Dedifferentiated amniotic fluid mesenchymal stem cell (primary cell): ENCODE results near the gene ATXN1.
A peak's percentile ranks its signal among the peaks of the same experiment; 100 is the strongest.

Experiments
- DNase-seq: peaks from one replicate; pipeline ENCODE4 v3.0.0-alpha.2; 2016; ENCODE audit errors: extremely low spot score

ATXN1 gene

DNA sequence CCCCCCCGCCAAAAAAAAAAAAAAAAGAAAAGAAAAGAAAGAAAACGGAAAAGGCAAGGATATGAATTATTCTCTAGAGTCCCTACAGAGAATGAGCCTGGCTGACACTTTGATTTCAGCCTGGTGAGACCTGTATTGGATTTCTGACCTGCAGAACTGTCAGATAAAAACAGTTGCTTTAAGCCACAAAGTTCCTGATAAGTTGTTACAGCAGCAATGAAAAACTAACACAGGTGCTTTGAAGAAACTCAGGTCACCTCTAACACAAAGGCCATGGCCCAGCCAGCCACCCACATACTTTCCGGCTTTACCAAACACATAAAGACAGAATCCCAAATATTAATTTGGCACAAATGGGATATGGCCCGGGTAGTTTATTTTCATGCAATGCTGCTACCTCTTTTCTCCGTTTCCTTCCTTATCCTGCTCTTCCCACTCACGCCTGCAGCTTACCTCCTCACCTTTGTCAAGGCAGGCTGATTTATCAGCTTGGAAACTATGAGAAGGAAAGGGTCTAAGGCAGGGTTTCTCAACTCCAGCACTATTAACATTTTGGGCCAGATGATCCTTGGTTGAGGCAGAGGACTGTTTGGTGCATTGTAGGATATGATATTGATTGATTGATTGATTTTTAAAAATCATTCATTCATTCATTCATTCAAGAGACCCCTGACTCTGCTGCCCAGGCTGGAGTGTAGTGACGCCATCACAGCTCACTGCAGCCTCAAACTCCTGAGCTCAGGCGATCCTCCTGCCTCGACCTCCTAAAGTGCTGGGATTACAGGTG is 88.1 kb downstream of the ATXN1 start:
- no peak for DNase-seq

DNA sequence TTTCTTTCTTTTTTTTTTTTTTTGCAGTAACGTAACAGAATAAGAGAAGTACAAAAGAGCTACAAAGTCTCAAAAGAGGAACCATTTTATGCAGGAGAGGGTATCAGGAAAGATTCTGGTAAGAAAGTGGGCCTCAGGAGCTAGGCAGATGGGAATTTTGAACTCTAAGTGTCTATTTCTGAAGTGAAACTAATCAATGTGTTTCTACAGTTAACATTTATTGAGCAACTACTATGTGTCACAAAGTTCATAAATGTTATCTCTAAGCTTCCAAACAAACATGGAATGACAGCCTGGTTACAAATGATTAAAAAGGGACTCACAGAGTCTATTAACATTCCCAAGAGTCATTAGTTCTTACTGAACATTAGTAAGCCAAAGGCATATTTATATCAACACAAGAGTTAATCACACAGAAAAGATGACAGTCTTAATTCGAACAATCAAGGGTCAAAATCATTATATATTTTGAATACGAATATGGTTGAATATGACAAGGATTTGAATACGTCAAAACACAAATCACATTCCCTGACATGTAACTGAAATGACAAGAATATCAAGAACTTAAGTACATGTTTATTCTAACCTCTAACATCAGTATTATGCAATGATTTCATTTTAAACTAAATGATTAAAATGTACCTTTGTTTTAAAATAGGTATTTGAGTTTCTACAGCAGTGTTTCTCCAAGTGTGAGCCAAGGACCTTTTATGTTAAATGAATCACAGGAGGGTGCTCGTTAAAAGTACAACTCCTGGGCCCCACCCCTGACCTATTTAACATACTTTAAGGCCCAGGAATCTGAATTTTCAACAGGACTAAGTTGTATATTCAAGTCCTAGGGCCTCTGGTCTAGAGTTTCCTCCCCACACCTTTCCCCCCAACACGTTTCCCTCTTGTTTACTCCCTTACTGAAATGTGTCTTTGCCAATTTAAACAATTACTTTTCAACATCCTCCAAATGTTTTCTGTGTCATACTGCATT is 89.7 kb downstream of the ATXN1 start:
- no peak for DNase-seq

DNA sequence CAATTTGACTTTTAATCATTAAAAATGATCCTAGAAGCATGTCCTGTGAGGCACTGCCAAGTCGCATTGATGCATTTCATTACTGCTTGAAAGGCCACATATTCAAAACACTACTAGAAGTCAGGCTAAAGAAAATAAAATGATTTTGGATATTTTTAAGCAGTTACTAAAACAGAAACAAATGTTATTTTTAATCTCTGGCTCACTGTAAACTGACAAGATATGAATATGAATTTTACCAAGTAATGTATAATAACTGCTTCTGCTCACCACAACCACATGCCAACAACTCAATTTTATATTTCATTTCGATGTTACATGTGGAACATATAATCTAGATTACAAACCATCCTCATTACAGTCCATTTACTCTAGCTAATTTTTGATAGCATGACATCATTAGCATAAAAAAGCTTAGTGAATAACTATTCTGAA is 90.6 kb downstream of the ATXN1 start:
- no peak for DNase-seq

DNA sequence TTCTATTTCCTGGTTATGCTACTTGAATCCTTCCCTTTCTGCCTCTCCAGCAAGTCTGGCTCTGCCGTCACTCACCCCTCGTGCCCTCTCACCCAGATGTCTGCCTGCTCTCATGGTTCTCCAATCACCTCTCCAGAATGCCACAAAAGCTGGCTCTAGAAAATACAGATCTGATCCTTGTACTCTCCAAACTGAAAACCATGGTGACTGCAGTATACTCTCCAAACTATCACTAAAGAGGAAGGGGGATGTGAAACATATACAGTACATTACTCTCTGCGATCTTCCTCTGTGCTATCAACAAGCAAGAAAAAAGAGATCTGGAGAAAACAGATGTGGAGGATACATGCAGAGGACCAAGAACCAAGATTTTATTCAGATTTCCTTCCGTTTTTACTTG is 91.1 kb downstream of the ATXN1 start:
- DNase-seq = no peak

DNA sequence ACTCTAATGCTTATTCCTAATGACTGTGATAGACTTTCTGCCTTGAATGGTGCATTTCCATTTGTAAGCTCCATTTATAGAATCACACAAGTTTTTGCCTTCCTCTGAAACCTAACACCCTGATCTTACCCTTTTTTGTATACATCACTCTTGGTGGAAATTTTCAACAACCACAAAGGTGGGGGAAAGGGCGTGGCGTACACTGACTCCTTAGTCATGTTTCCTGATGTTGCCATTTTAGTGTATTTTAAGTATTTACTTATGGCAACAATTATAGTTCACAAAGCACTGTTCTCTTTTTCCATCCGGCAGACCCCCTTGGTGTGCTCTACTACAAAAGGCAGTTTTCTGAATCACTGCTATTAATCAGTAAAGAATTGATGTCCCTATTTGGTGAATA is 92.0 kb downstream of the ATXN1 start:
- peak; percentile 33 for DNase-seq

DNA sequence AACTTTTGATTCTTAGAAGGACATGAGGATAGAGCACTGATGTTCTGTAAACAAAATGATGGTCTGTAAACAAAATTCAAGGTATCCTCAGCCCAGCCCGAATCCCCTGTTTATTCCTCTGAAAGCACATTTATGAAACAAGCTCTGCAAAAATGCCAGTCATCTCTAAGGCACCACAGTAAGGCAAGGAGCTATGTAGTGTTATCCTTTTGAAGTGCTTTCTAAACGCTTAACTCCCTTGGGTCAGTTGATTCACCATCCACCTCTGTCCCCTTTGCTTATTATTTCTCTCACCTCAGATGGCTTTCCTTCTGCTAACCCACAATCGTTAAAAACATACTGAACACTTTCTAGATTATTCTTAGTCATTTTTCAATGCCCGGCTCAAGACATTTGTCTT is 93.8 kb downstream of the ATXN1 start:
- DNase-seq = no peak

DNA sequence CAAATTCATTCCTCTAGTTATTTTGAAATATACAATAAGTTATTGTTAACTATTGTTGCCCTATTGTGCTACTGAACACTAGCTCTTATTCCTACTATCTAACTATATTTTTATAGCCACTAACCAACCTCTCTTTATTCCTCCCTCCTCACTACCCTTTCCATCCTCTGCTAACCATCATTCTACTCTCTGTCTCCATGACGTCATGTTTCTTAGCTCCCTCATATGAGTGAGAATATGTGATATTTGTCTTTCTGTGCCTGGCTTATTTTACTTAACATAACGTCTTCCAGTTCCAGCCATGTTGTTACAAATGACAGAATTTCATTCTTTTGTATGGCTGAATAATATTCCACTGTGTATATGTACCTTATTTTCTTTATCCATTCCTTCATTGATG is 95.3 kb downstream of the ATXN1 start:
- DNase-seq = no peak

DNA sequence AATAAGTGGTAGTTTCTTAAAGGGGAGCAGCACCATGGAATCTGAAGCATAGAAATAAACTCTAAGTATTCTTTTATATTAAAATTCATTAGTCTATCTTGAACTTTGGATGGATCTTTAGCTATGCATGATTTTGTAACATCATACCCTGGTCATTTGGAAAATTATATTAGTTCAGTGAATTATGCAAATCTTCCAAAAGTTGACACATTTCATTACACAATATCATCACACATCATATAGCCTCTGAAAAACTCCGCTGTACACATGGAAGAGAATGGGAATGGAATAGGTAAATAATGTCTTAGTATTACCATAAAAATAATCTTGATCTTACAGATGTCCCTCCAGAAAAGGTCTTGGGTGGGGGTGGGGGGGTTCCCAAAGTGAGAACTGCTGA is 96.1 kb downstream of the ATXN1 start:
- no peak for DNase-seq

DNA sequence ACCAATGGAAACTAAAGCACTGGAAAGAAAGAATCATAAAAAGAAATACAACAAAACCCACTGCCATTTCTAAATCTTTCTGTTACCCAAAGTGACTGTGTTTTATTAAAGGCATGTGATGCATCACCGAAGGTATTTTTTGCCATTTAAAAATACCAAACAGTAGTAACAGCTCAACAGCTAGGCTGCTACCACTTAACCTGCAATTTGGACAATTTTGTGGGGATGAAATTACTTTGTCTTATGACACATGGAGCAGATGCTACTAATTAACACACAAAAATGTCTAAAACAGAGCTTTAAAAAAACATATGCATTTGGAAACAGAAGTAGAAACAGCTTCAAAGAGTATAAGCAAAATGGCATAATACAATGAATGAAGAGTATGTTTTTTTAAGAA is 97.4 kb downstream of the ATXN1 start:
- DNase-seq = no peak

DNA sequence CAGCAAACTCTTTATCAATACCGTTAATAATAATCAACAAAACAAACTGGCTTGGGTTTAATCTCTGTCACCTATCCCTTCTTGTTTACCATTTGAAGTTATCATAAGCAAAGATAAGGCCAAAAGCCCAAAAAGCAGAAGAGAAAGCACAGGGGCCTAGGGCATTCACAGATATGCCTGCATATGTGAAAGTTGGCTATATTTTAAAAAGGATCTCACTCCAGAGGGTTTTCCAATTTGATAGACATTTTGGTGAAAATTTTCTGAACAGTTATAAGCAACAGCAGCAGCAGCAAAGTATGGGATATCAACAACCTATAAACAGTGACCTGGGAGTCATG is 101.1 kb downstream of the ATXN1 start:
- DNase-seq = no peak

DNA sequence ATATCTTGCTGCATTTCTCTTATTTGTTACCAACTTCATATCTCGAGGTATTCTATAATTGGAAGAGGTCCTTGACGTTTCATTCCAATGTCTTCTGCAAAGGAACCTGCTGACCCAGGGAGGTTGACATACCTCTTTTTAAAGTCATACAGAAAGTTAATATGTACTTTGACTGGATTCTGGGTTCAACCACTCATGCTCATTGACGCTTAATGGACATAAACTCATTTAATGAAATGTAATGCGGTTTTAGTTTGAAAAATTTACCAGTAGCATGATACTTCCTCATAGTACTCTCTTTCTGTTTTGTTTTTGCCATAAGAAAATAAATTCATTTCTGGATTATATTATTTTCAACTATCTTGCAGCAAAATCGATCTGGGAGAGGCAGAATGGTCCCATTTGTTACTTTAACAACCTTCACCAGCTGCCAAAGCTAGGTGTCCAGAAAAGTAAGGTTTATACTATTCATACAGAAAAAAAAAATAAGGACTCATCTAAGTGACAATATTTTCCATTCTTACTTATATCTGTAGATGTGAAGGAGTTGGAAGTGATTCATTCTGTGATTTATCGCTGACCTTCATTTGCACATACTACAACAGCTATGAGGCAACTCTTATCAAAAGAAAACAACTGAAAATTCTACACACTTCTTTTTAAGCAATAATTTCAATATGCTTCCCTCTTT is 101.6 kb downstream of the ATXN1 start:
- DNase-seq = no peak

DNA sequence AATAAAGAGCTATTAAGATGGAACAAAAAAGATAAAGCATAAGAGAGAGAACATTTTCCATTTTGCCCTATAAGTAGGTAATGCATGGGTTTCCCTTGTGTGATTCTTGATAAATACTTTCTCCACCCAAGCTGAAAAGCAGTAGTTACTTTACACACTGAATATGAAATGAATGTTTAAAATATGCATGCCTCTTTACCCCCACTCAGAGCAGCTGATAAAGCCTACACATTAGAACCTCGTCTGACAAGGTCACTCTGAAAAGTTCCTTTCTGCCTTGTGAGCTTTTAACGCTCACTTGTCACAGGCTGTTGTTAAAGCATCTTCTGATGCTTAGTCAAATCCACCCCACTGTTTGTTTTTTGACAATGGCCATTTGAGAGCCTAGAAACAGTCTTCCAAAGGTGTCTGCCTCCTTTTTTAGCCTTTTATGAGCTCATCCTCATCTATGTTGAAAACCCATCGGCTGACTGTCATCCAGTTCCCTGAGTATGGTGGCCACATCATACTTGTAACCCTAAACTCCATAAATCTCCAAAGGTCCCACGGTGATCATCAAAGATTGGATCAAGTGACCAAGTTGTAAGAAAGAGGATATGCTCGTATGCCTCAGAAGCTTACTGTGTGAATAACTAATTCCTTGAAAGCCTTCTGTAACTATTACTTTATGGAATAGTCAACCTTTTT is 102.8 kb downstream of the ATXN1 start:
- no peak for DNase-seq

DNA sequence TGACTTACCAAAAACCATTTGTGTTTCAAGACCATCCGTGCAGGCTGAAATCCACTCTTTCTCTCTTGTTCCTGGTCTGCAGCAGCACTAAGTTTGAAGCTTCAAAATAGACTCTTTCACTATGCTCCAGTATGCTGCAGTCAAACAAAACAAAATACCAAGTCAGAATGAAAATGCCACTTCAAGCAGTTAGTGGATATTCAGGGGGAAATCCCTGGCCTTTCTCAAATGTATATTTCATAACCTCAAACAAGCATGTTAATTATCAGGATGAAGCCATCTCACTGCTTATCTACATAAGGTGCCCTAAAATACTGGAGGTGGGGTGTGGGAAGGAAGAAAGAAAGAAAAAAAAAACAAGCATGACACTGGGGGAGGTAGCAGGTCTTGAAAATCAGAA is 103.5 kb downstream of the ATXN1 start:
- no peak for DNase-seq

DNA sequence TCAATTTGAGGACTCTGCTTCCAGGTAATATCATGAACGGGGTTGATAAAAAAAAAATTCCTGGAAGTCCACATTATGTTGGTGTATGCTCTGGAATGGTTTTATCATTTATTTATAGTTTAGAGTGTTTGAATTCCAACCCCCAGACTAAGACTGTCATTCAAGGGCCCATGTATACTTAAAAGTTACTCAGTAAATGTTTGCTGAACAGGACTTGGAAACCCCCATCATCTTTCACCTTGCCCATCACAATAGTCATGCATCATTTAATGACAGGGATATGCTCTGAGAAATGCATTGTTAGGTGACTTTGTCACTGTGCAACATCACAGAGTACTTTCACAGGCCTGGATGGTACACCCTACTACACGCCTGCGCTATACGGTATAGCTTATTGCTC is 104.8 kb downstream of the ATXN1 start:
- no peak for DNase-seq

DNA sequence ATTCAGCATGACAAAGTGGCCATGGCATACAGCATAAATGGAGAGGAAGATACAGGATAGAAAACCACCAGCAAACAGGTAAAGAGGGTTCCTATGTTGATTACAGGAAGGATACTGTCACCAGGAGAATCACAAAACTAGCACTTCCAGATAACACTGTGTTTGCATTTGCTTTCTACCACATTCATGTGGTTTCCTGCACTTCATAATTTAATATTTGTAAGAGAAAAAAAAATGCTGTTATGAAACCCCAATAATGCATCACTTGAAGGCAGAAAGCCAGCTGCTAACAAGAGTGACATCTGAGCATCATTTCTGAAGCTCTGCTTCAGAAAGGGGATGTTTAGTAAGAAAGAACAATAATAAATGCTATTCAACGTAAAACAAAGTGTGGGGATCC is 106.6 kb downstream of the ATXN1 start:
- no peak for DNase-seq

DNA sequence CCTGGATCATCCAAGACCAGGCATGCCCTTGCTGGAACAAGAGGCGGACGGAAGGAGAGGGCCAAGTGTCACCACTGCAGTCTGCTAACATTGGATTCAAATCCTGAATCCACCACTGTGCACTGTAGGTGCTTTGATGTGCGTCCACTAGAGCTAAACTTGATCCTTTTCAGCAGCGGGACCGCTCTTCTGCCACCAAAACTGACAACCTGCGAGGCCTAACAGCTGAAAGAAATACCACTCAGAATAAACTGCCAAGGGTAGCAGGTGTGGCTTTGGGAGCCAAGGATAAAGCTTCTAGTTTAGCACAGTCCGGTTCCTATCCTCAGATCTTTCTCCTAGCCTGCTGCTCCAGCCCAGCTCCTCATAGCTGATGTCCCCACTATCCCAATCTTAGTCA is 108.0 kb downstream of the ATXN1 start:
- no peak for DNase-seq

DNA sequence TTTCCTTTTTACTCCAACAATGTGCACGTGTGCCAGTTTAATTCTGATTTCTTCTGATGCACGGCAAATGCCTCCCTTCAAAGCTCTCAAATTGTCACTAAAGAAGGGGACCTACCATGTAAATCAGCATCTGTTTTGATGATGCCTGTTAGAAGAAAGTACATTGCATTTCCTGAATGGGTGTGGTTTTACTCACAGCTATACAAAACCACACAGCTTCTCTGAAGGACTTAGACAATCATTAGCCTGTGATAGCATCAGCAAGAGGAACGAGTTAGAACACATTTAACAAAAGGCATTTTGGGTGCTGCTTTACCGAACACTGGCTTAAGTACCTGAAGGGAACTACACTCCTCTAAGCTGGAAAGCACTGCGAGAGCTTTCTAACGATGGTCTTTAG is 109.4 kb downstream of the ATXN1 start:
- DNase-seq = no peak

DNA sequence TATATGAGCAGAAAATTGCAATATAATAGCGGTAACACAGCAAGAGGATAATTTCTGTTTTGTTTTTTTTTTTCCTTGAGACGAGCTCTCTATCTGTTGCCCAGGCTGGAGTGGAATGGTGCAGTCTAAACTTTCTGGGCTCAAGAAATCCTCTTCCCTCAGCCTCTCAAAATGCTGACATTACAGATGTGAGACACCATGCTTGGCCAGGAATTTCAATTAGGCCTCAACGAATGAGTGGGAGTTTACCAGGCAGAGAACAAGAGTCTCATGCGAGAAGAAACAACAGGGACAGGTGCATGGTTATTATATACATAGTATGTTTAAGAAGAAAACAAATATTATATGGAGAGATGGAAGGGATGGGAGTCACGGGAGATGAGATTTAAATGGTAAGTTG is 111.4 kb downstream of the ATXN1 start:
- no peak for DNase-seq

DNA sequence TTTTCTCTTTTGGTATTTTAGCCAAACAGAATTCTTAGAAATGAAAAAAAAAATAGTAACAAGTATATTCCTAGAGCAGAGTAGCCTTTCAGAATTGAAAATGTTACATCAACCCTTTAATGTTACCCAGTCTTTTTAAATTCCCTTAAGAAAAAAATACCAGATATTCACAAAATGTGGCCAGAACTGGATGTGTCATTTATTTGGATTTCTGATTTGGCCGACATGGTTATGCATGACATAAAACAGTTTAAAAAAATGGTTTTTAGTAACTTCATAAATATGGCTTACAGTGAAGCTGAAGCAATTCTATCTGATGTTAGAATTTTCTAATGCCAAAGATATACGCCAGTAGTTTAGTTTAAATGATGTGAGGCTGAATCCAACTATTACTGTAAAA is 112.0 kb downstream of the ATXN1 start:
- DNase-seq = peak; percentile 65

DNA sequence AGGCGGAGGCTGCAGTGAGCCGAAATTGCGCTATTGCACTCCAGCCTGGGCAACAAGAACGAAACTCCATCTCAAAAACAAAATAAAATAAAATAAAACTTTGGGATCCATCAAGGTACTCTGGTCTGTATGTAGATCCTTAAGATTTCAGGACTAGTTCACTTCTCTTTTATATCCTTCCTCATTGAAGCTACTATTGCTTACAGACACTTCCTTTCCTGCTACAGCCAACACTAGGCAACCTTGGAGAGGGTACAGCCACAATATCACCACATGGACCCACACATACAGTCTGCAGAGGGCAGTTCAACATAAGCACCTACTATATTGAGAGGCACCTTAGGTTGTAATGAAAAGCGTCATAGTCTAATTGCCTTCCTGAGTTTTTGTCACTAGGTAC is 113.3 kb downstream of the ATXN1 start:
- DNase-seq = no peak

DNA sequence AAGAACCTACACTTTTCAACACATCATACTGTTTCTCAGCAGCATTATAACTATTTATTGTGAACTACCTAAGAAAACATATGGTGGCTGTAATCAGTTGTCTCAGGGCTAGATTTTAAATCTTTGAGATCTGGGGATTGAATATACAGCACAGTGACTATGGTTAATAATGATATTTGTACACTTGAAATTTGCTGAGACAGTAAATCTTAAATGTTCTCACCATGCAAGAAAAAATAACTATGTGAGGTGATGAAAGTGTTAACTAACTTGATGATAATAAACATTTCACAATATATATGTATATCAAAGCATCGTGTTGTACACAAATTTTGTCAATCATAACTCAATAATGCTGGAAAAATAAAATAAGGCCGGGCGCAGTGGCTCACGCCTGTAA is 113.8 kb downstream of the ATXN1 start:
- DNase-seq = no peak
